SHP77 (cell line): ENCODE data around the gene CDKN2AIP.
"Not testable (repeated sequence)": the region's sequence is repeated elsewhere in the genome, so short reads cannot be mapped to it uniquely, and the experiment has no call there.

Experiments used
- DNase-seq, 2 experiments: peaks; one replicate each; lab custom pipeline; 2025; lab: John Stamatoyannopoulos, UW

The CDKN2AIP gene

DNA sequence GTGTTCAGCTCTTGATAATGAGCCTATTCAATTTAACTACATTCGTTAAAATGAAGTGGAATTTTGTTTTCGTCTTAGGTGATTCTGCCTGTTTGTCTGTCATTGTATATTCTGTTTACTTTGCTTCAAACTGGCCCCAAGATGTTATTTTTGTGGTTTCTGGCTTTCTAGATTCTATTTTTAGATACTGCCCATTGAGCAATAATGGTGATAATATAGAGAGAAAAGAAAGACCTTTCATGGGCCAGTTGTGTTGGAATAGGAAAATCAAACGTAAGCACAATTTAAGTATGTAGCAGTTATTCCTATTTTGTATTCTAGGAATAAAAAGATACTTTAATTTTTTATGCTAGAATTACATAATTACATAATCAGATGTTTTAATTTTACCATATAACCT is 4.0 kb downstream of the CDKN2AIP start:
- DNase-seq = no peak

DNA sequence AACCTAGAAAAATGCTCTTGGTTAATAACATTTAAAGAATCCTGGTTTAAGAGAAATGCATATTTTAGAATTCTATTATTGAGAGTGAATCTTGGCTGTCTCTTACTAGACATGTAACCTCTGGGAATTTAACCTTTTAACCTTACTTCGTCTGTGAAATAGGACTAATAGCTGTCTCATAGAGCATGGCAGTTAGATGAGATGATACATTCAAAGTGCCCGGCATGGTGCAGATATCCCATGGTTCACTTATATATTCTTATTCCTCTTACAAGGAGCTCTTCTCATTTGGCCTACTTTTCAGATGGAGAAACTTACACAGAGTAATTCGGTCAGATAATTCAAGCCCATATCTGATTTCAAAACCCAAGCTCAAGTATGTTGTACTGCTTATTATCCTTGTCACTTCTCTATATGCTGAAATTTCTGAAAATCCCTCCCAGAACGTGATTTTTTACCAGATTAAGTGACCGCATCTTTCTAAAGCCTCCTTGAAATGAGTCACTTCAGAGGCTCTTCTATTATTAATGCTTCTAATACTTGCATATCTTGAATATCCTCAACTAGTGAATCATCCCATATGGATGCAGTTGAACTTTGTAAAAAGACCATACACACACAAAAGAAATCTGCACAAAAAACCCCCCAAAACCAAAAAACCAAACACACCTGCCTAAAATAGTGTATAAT is 4.9 kb downstream of the CDKN2AIP start:
- no peak for DNase-seq

DNA sequence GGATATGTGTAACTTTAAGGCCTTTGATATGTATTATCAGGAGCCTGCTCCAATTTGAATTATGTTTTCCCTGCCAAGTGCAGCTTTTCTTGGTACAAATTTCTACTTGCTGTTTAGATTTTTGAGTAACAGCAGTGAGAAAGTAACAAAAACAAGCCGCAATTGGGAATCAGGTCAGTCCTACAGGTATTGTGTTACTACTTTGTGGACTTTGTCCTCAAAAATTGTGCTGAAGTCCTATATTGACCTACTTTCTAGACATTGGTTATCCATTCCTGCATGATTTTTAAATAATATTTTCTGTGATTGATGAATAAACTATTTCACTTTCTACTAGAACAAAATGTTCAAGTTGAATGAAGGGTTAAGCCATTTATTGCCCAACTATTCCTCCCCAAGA is 5.7 kb downstream of the CDKN2AIP start:
- no peak for DNase-seq

- DNase-seq = no peak
Observed at GRCh38 chr4:183455431-183456195, 11.2 kb downstream of the CDKN2AIP start.

- DNase-seq = no peak
Observed at GRCh38 chr4:183458005-183458404, 13.6 kb downstream of the CDKN2AIP start.

DNA sequence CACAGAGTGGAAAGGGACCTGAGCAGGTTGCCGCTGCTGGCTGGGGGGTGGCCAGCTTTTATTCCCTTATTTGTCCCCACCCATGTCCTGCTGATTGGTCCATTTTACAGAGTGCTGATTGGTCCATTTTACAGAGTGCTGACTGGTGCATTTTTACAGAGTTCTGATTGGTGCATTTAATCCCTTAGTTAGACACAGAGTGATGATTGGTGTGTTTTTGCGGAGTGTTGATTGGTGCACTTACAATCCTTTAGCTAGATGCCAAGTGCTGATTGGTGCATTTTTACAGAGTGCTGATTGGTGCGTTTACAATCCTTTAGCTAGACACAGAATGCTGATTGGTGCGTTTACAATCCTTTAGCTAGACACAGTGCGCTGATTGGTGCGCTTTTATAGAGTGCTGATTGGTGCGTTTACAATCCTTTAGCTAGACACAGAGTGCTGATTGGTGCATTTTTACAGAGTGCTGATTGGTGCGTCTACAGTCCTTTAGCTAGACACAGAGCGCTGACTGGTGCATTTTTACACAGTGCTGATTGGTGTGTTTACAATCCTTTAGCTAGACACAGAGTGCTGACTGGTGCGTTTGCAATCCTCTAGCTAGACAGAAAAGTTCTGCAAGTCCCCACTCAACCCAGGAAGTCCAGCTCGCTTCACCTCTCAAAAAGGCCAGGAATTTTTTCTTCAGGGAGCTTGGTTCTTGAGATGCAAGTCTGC is 19.6 kb downstream of the CDKN2AIP start:
- not testable (repeated sequence) for DNase-seq

- not testable (repeated sequence) for DNase-seq
Observed at GRCh38 chr4:183465879-183466278, 21.4 kb downstream of the CDKN2AIP start.

GRCh38 chr4:183467246-183467645 is 22.8 kb downstream of the CDKN2AIP start:
- DNase-seq = no peak

DNA sequence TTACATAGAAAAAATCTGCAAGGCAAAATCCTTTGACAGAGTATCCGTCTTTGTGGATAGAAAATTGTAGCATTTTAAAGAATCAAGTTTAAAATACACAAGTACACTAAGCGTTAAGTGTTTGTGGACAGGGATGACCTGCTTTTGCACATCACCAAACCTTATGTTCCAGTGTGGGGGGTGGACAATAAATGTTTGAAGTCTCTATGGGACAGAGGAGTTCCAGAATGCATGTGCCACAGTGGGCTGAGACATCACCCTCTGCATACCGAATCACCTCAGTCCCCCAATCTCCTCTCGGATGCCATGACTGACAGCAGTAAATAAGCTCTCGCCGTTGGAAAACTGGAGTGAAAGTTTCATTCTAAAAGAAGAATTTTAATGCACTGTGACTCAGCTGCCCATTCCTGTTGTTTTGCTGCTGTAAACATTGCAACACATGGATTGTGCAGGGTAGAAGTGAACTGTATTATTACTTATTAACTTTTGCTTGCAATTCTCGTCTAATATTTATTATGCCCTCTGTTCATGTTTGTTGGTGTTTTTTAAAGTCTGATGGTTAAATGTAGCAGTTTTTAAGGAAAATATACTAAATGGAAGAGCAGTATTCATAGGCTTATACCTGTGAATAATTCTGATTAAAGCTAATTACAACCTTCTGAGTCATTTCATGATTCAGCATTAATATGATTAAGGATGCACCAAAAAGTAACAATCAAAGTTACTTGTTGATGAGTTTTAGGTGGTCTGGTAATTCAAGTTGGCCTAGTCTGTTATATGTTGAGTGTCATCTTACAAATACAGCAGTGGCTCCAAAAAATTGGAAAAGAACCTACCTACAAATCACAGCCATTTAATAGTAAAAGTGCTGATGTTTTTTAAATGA is 24.0 kb downstream of the CDKN2AIP start:
- no peak for DNase-seq

DNA sequence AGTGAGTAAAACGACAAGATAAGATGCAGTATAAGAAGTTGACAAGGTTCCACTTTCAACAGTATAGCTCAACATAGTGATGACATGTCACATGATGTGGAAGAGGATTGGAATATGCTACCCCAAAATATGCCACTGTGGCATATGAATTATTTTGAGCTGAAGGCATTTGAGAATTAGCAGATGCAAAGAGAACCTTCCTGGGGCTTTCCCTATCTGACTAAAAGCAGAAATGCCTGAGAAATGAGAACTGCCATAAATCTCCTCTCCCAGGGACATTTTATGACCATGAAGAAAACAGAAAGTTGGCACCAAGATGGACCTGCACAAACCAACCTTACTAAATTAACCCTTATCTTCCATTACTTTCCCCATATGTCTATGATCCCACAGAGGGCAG is 24.8 kb downstream of the CDKN2AIP start:
- no peak for DNase-seq

- DNase-seq = no peak
Observed at GRCh38 chr4:183469936-183470335, 25.5 kb downstream of the CDKN2AIP start.

DNA sequence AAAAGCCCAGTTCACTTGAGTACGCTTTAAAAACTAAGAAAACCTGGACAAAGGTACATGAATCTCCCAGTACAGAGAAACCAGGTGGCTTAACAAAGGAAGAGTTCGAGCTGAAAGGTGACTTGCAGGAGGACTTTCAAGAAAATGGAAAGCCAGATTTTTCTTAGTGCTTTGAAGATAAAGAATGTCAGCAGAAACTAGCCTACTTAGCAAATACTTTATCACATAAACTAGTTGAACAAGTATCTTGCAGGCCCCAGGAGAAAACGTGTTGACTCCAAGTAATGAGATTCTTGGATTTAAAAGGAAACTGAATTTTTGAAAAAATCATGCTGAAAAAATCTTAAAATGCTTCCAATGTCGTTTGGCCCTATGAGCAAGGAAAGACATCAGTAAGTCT is 26.4 kb downstream of the CDKN2AIP start:
- DNase-seq = no peak

DNA sequence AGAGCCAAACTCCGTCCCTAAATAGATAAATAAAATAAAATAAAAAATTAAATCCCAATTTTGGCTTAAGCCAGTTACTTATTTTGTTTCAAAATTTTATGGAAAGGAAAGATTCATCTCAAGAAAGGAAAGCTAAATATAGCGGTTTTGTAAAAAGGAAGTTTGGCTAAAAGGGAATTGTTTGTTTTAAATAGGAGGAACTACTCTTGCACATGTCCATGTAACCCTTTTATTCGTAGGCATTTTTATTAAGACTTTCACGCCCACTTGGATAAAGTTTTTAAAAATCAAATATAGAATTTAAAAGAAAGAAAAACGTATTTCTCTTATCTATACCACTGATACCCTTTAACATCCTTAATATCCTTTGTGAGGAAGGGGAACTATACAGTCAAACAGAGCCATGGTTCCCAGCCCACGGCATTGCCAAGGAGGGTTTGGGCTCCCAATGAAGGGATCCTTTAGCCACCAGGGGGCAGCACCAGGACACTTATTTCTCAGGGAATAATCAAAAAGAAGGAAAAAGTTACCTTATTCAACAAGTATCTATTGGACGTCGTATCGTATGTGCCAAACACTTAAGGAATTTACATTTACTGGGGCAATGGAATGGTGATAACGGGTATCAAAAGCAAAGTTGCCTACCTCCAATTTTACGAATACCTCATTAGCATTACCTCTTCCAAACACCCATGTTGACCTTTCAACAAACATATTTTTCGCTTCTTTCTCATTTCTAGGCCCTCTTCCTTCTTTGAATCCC is 27.7 kb downstream of the CDKN2AIP start:
- peak; percentile 18 to 44 for DNase-seq

GRCh38 chr4:183478123-183478522 is 33.7 kb downstream of the CDKN2AIP start:
- DNase-seq = no peak

DNA sequence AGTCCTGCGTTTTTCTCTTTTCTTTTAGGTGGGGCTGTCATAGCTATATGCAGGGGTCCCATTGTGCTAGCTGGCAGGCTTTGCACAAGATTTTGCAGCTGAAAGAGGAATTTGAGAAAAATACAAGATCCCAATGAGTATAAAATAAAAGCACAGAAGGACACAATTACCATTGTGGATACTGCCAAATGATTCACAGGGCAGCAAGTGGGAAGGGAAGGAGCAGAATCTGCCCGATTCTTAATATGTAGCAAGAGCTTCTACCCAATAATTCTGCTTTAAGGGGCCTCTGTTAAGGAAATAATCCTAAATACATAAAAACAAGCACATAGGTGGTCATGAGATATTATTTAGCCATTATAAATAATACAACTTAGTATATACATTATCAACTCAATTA is 34.5 kb downstream of the CDKN2AIP start:
- DNase-seq = no peak

- not testable (repeated sequence) for DNase-seq
Observed at GRCh38 chr4:183482515-183483095, 38.2 kb downstream of the CDKN2AIP start.

DNA sequence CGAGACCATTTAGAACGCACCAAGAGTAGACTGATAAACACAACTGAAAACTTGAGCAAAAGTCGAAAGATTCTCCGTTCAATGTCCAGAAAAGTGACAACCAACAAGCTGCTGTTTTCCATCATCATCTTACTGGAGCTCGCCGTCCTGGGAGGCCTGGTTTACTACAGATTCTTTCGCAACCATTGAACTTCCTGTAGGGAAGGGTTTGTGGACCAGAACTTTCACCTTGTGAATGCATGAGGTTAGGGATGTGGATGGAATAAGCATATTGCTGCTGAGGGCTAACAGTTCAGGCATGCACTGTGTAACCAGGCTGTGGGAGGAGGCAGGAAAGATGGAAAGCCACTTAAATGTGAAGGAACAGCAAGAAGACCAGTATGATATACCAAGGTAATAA is 39.6 kb downstream of the CDKN2AIP start:
- no peak for DNase-seq

DNA sequence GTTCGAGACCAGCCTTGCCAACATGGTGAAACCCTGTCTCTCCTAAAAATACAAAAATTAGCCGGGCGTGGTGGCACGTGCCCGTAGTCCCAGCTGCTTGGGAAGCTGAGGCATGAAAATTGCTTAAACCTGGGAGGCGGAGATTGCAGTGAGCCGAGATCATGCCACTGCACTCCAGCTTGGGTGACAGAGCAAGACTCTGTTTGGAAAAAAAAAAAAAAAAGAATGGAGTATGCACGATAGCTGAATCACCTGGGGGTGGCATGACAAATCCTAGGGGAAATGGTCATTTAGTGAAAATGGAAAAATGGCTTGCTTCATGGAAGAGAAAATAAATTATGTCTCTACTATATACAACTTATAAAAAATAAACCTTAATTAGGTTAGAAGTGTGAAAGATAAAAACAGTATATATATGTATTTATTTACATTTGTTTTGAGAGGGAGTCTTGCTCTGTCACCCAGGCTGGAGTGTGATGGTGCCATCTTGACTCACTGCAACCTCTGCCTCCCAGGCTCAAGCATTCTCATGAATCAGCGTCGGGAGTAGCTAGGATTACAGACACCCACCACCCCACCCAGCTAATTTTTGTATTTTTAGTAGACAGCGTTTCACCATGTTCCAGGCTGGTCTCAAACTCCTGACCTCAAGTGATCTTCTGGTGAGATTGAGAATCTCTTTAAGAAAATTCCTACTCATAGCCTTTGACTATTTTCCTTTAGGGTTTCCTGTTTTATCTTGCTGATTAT is 41.1 kb downstream of the CDKN2AIP start:
- DNase-seq = no peak

DNA sequence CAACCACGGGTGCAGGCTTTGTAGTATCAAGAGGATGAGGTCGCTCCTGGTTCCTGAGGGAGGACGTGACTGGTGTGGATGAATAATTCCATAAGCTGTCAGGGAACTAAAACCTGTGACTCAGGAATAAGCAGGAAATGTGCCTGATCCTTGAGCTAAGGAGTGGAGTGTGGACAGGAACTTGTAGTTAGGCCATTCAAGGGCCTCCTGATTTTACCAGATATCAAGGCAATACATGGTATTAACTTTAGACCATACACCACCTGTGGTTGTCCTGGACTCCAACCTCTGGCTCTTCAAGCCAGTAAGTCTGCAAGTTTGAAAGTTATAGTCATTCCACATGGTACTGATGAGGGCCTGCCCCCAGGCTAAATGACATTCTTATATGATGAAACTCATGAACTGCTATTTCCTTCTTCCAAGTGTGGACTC is 48.4 kb downstream of the CDKN2AIP start:
- DNase-seq = no peak

DNA sequence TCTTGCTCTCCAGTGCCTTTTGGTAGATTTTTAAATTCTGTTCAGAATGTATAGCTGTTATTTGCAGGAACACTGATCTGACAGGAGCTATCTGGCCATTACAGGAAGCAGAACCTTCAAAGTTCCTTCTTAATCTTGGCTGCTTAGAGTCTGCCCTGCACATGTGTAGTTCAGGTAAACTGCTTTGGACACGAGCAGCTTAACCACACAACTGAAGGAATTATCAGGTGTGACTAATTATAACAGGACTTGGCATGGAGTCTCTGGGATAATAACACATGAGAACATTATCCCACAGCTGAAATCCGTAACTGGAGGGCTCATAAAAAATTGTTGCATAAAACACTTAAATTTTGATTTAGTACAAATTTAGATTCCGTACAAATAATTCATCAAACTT is 48.8 kb downstream of the CDKN2AIP start:
- no peak for DNase-seq
